GM12801 (cell line): Measurements from ENCODE around the gene CLGN.

Source experiments
- CTCF ChIP-seq: IDR thresholded peaks from one replicate; pipeline ENCODE4 v1.5.1; 2011; ENCODE audit warnings: control low read depth; ENCODE audit not compliant: insufficient read length; ENCODE audit errors: extremely low read depth

CLGN gene

GRCh38 chr4:140358281-140358680 lies 69.2 kb downstream of the CLGN start:
- no peak for TF ChIP-seq CTCF

- TF ChIP-seq CTCF: no peak
Observed at GRCh38 chr4:140357868-140358267, 69.6 kb downstream of the CLGN start.

- TF ChIP-seq CTCF: no peak
Observed at GRCh38 chr4:140355288-140355687, 72.2 kb downstream of the CLGN start.

- TF ChIP-seq CTCF: no peak
Observed at GRCh38 chr4:140353786-140354185, 73.7 kb downstream of the CLGN start.

GRCh38 chr4:140351093-140352075 lies 76.1 kb downstream of the CLGN start:
- no peak for TF ChIP-seq CTCF

GRCh38 chr4:140349816-140350215 lies 77.6 kb downstream of the CLGN start:
- TF ChIP-seq CTCF: no peak

GRCh38 chr4:140346136-140346535 lies 81.3 kb downstream of the CLGN start:
- no peak for TF ChIP-seq CTCF
